GM19455 (cell line): ENCODE results near the gene LRRC4C.
"Not testable (repeated sequence)": the region's sequence is repeated elsewhere in the genome, so short reads cannot be mapped to it uniquely, and the experiment has no call there.

Source experiments
- ATAC-seq: cut with Tn5 transposase; IDR thresholded peaks from one replicate; pipeline ENCODE4 v1.9.1; 2021; ENCODE audit not compliant: unreplicated experiment

The LRRC4C gene

GRCh38 chr11:40269865-40270264 lies 1189.6 kb downstream of the LRRC4C start:
- no peak for ATAC-seq

GRCh38 chr11:40268551-40268950 lies 1190.9 kb downstream of the LRRC4C start:
- ATAC-seq: no peak

- ATAC-seq: no peak
These were observed 1204.0 kb downstream of the LRRC4C start for GRCh38 chr11:40255457-40255856.

GRCh38 chr11:40253166-40253565 lies 1206.3 kb downstream of the LRRC4C start:
- no peak for ATAC-seq

- no peak for ATAC-seq
These were observed 1207.2 kb downstream of the LRRC4C start for GRCh38 chr11:40252236-40252635.

GRCh38 chr11:40246983-40247382 lies 1212.5 kb downstream of the LRRC4C start:
- no peak for ATAC-seq

GRCh38 chr11:40241524-40242051 lies 1217.9 kb downstream of the LRRC4C start:
- ATAC-seq: peak; percentile 100

GRCh38 chr11:40240284-40240683 lies 1219.2 kb downstream of the LRRC4C start:
- no peak for ATAC-seq

- ATAC-seq: no peak
These were observed 1222.9 kb downstream of the LRRC4C start for GRCh38 chr11:40236526-40236925.

GRCh38 chr11:40235841-40236240 lies 1223.6 kb downstream of the LRRC4C start:
- ATAC-seq: no peak

- no peak for ATAC-seq
These were observed 1228.6 kb downstream of the LRRC4C start for GRCh38 chr11:40230821-40231220.

GRCh38 chr11:40228662-40229061 lies 1230.8 kb downstream of the LRRC4C start:
- ATAC-seq: no peak

GRCh38 chr11:40227730-40228129 lies 1231.7 kb downstream of the LRRC4C start:
- no peak for ATAC-seq

GRCh38 chr11:40226654-40227053 lies 1232.8 kb downstream of the LRRC4C start:
- ATAC-seq: no peak

GRCh38 chr11:40223596-40224330 lies 1235.7 kb downstream of the LRRC4C start:
- no peak for ATAC-seq

- ATAC-seq: no peak
These were observed 1240.1 kb downstream of the LRRC4C start for GRCh38 chr11:40219401-40219800.

- no peak for ATAC-seq
These were observed 1243.9 kb downstream of the LRRC4C start for GRCh38 chr11:40215556-40215955.

- ATAC-seq: no peak
These were observed 1252.0 kb downstream of the LRRC4C start for GRCh38 chr11:40207416-40207815.

GRCh38 chr11:40204228-40204627 lies 1255.2 kb downstream of the LRRC4C start:
- ATAC-seq: no peak

- no peak for ATAC-seq
These were observed 1255.8 kb downstream of the LRRC4C start for GRCh38 chr11:40203606-40204005.

- no peak for ATAC-seq
These were observed 1256.7 kb downstream of the LRRC4C start for GRCh38 chr11:40202589-40203270.

GRCh38 chr11:40192590-40192989 lies 1266.9 kb downstream of the LRRC4C start:
- ATAC-seq: not testable (repeated sequence)
